GM12891 (cell line): ENCODE measurements around the gene MAST1.

Experiments used
- POLR2A ChIP-seq: IDR thresholded peaks from 2 replicates; pipeline ENCODE4 v1.6.1; 2011; ENCODE audit warnings: low read depth, low read length, control low read depth
- POLR2AphosphoS5 ChIP-seq: IDR thresholded peaks from 2 replicates; pipeline ENCODE4 v1.6.1; 2011; ENCODE audit warnings: low read depth, low read length, control low read depth
- POU2F2 ChIP-seq: IDR thresholded peaks from 2 replicates; pipeline ENCODE4 v1.6.1; 2011; ENCODE audit warnings: low read depth, mild to moderate bottlenecking, control low read depth, low read length, moderate library complexity
- TAF1 ChIP-seq: IDR thresholded peaks from 2 replicates; pipeline ENCODE4 v1.6.1; 2011; ENCODE audit warnings: low read depth, low read length, control low read depth

DNA sequence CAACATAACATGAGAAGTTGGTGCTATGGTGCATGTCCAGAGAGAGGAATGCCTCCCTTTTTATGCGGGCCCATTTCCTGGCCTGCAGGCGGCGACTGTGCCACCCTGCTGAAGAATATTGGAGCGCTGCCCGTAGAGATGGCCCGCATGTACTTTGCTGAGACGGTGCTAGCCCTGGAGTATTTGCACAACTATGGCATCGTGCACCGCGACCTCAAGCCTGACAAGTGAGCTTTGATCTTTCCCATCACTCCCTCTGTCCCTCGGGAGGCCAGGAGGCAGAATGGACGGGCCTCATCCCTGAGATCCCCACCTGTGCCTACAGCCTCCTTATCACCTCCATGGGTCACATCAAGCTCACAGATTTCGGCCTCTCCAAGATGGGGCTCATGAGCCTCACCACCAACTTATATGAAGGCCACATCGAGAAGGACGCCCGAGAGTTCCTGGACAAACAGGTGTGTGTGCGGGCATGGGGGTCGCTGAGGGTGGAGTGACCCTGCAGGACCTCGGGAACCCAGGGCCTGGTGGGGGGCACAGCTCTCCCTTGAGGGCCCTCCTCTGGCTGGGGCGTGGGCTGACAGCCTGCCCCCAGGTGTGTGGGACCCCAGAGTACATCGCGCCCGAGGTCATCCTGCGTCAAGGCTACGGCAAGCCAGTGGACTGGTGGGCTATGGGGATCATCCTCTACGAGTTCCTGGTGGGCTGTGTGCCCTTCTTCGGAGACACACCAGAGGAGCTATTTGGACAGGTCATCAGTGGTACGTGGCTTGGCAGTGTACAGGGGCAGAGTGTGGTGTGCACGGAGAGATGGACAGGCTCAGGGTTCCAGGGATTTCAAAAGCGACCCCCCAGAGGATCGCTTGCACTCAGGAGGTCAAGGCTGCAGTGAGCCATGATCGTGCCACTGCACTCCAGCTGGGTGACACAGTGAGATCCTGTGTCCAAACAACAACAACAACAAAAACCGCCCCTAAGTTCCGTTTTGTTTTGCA, 26.7 kb downstream of the MAST1 start:
- no peak for TF ChIP-seq POLR2AphosphoS5
- TF ChIP-seq POLR2A = no peak
- TF ChIP-seq POU2F2 = no peak
- no peak for TF ChIP-seq TAF1
